H1 (cell line): ENCODE measurements around the gene SLC2A4. TPM values are rescaled to one million over a fixed set of nuclear protein-coding genes. Genes with fewer than 3 reads are reported as not detected.

Experiments
- CTCF ChIA-PET: fragments of 300-600 bp; sonication (Branson Sonifier 250); formaldehyde crosslinking; loops from one replicate; lab custom pipeline; 2021; ENCODE audit not compliant: partially characterized antibody; lab: Charles Lee
- POLR2A ChIA-PET: fragments of 300-600 bp; sonication (Branson Sonifier 250); formaldehyde crosslinking; loops from one replicate; lab custom pipeline; 2021; ENCODE audit warnings: inconsistent platforms; ENCODE audit not compliant: partially characterized antibody; lab: Charles Lee
- DNase-seq, 2 experiments: peaks; one replicate each; pipeline versions ENCODE4 v3.0.0 to v3.0.0-alpha.2; 2010 to 2022; ENCODE audit warnings: low spot score in 2 of 2, low read depth in 1 of 2, mixed read lengths in 1 of 2
- FAIRE-seq: peaks from 2 replicates; lab custom pipeline; 2011; peaks lifted over from hg19 to GRCh38; lab: Jason Lieb, UNC
- H2AFZ ChIP-seq: 2 replicates; pipeline ENCODE4 v1.8.1; 2012; ENCODE audit warnings: low read length, inconsistent platforms
- H2AK5ac ChIP-seq: 2 replicates; pipeline ENCODE4 v1.6.1; 2013; ENCODE audit warnings: low read depth, low read length
- H2BK120ac ChIP-seq: replicated peaks from 2 replicates; pipeline ENCODE3; 2013; ENCODE audit warnings: low read depth, low read length, inconsistent platforms
- H2BK12ac ChIP-seq: 2 replicates; pipeline ENCODE4 v1.6.1; 2013; ENCODE audit warnings: low read depth, low read length
- H2BK15ac ChIP-seq: 2 replicates; pipeline ENCODE4 v1.6.1; 2013; ENCODE audit warnings: low read length
- H2BK20ac ChIP-seq: 2 replicates; pipeline ENCODE4 v1.6.1; 2013; ENCODE audit warnings: low read length
- H2BK5ac ChIP-seq: 2 replicates; pipeline ENCODE4 v1.6.1; 2013; ENCODE audit warnings: low read depth, low read length
- H3K14ac ChIP-seq: 2 replicates; pipeline ENCODE4 v1.6.1; 2013; ENCODE audit warnings: inconsistent platforms; ENCODE audit not compliant: insufficient read length
- H3K18ac ChIP-seq: 2 replicates; pipeline ENCODE4 v1.6.1; 2013; ENCODE audit warnings: low read length; ENCODE audit errors: extremely low read depth
- H3K23ac ChIP-seq: 2 replicates; pipeline ENCODE4 v1.6.1; 2013; ENCODE audit warnings: inconsistent platforms; ENCODE audit not compliant: insufficient read length
- H3K23me2 ChIP-seq: 2 replicates; pipeline ENCODE4 v1.6.1; 2013; ENCODE audit warnings: low read depth, low read length
- H3K27ac ChIP-seq: 2 replicates; pipeline ENCODE4 v1.6.1; 2011; ENCODE audit warnings: low read depth, low read length, inconsistent platforms
- H3K27me3 ChIP-seq, 4 experiments: replicated peaks in 1 of 4; 1 replicate in 1 of 4; 2 replicates in 3 of 4; pipeline versions ENCODE4 v1.6.1 to v1.8.1; 2011 to 2013; ENCODE audit warnings: low read length in 3 of 4, mild to moderate bottlenecking in 3 of 4, inconsistent platforms in 2 of 4, mixed read lengths in 2 of 4, moderate library complexity in 1 of 4; ENCODE audit not compliant: control insufficient read depth in 3 of 4, insufficient read depth in 3 of 4; ENCODE audit errors: extremely low read depth in 1 of 4
- H3K36me3 ChIP-seq, 4 experiments: 2 replicates each; pipeline versions ENCODE4 v1.6.1 to v1.8.1; 2011 to 2013; ENCODE audit warnings: mild to moderate bottlenecking in 4 of 4, low read length in 3 of 4, moderate library complexity in 2 of 4, control low read depth in 1 of 4, inconsistent platforms in 1 of 4; ENCODE audit not compliant: insufficient read depth in 4 of 4, control insufficient read depth in 2 of 4
- H3K4ac ChIP-seq: replicated peaks from 2 replicates; pipeline ENCODE3; 2013; ENCODE audit warnings: low read length, low read depth, mixed read lengths, inconsistent platforms; ENCODE audit not compliant: insufficient read length
- H3K4me1 ChIP-seq, 4 experiments: replicated peaks in 1 of 4; 1 replicate in 1 of 4; 2 replicates in 3 of 4; pipeline versions ENCODE4 v1.6.1 to v1.8.1; 2011 to 2013; ENCODE audit warnings: low read length in 3 of 4, inconsistent platforms in 2 of 4, mixed read lengths in 1 of 4; ENCODE audit not compliant: insufficient read depth in 4 of 4, control insufficient read depth in 3 of 4
- H3K4me2 ChIP-seq, 2 experiments: 2 replicates each; pipeline versions ENCODE4 v1.6.1 to v1.8.1; 2011 to 2013; ENCODE audit warnings: low read depth in 2 of 2, low read length in 2 of 2, control low read depth in 1 of 2, inconsistent platforms in 1 of 2, mild to moderate bottlenecking in 1 of 2; ENCODE audit not compliant: insufficient read depth in 1 of 2
- H3K4me3 ChIP-seq, 4 experiments: fragments of 200-600, 300-600 bp in 1 of 4; sonication (generic), shearing (Covaris generic), sonication (Bioruptor Twin) in 1 of 4; 2 replicates each; pipeline versions ENCODE4 v1.5.1 to v1.8.1; 2011 to 2016; ENCODE audit warnings: low read length in 4 of 4, low read depth in 3 of 4, control low read depth in 2 of 4, inconsistent platforms in 2 of 4, mild to moderate bottlenecking in 2 of 4, mixed read lengths in 1 of 4, moderate library complexity in 1 of 4; ENCODE audit not compliant: insufficient read depth in 2 of 4; ENCODE audit errors: extremely low read depth in 1 of 4
- H3K56ac ChIP-seq: replicated peaks from 2 replicates; pipeline ENCODE3; 2013; ENCODE audit warnings: low read depth, mild to moderate bottlenecking, mixed read lengths, low read length, inconsistent platforms; ENCODE audit not compliant: insufficient read length
- H3K79me1 ChIP-seq: 2 replicates; pipeline ENCODE4 v1.6.1; 2013; ENCODE audit warnings: low read depth, low read length, control low read depth
- H3K79me2 ChIP-seq, 2 experiments: 2 replicates each; pipeline versions ENCODE4 v1.6.1 to v1.8.1; 2012 to 2013; ENCODE audit warnings: low read length in 2 of 2, mild to moderate bottlenecking in 2 of 2, inconsistent platforms in 1 of 2; ENCODE audit not compliant: insufficient read depth in 2 of 2, control insufficient read depth in 1 of 2
- H3K9ac ChIP-seq, 4 experiments: replicated peaks in 1 of 4; 1 replicate in 1 of 4; 2 replicates in 3 of 4; pipeline versions ENCODE4 v1.6.1 to v1.8.1; 2011 to 2013; ENCODE audit warnings: low read depth in 3 of 4, low read length in 3 of 4, control low read depth in 2 of 4, mild to moderate bottlenecking in 2 of 4, moderate library complexity in 2 of 4, inconsistent platforms in 1 of 4; ENCODE audit errors: extremely low read depth in 1 of 4
- H3K9me3 ChIP-seq, 2 experiments: 2 replicates each; pipeline versions ENCODE4 v1.6.1 to v1.8.1; 2012 to 2013; ENCODE audit warnings: mild to moderate bottlenecking in 2 of 2, moderate library complexity in 2 of 2, control low read depth in 1 of 2, inconsistent platforms in 1 of 2, low read depth in 1 of 2, low read length in 1 of 2, mixed read lengths in 1 of 2; ENCODE audit not compliant: insufficient read depth in 2 of 2
- H4K20me1 ChIP-seq, 2 experiments: replicated peaks in 1 of 2; 2 replicates each; pipeline versions ENCODE3 to v1.8.1; 2011 to 2013; ENCODE audit warnings: inconsistent platforms in 2 of 2, low read length in 2 of 2, mild to moderate bottlenecking in 1 of 2; ENCODE audit not compliant: insufficient read depth in 2 of 2, control insufficient read depth in 1 of 2
- H4K5ac ChIP-seq: 2 replicates; pipeline ENCODE4 v1.6.1; 2013; ENCODE audit warnings: low read length, low read depth, mixed read lengths, inconsistent platforms; ENCODE audit not compliant: insufficient read length
- H4K8ac ChIP-seq: 2 replicates; pipeline ENCODE4 v1.8.0; 2013; ENCODE audit warnings: mild to moderate bottlenecking, moderate library complexity, low read length, inconsistent platforms; ENCODE audit not compliant: insufficient read depth; ENCODE audit errors: extremely low read depth
- H4K91ac ChIP-seq: replicated peaks from 2 replicates; pipeline ENCODE3; 2013; ENCODE audit warnings: low read length, mixed read lengths, inconsistent platforms; ENCODE audit not compliant: insufficient read length
- BACH1 ChIP-seq: IDR thresholded peaks from 2 replicates; pipeline ENCODE4 v1.6.1; 2012; ENCODE audit warnings: low read length, improper control_type of control experiment
- BCL11A ChIP-seq, 2 experiments: IDR thresholded peaks; one replicate each; pipeline ENCODE4 v1.6.1; 2011; ENCODE audit warnings: low read depth in 2 of 2, low read length in 2 of 2, mild to moderate bottlenecking in 2 of 2
- CBX8 ChIP-seq: fragments of 300-800, 300-1000 bp; sonication (generic); IDR thresholded peaks from 2 replicates; pipeline ENCODE4 v1.7.1; 2016; ENCODE audit warnings: low read depth, low read length, borderline replicate concordance
- CHD2 ChIP-seq: IDR thresholded peaks from 2 replicates; pipeline ENCODE4 v1.6.1; 2012; ENCODE audit warnings: low read length, improper control_type of control experiment
- CTCF ChIP-seq, 3 experiments: IDR thresholded peaks; 1 replicate in 2 of 3; 2 replicates in 1 of 3; pipeline versions ENCODE4 v1.5.1 to v1.6.1; 2011; ENCODE audit warnings: low read length in 3 of 3, mild to moderate bottlenecking in 3 of 3, inconsistent platforms in 2 of 3, low read depth in 1 of 3, moderate library complexity in 1 of 3; ENCODE audit not compliant: insufficient read depth in 1 of 3; ENCODE audit errors: control extremely low read depth in 1 of 3
- GTF2F1 ChIP-seq: IDR thresholded peaks from 2 replicates; pipeline ENCODE4 v1.6.1; 2012; ENCODE audit warnings: low read depth, low read length, improper control_type of control experiment, borderline replicate concordance
- RXRA ChIP-seq: IDR thresholded peaks from 2 replicates; pipeline ENCODE4 v1.6.1; 2011; ENCODE audit warnings: low read depth, mild to moderate bottlenecking, low read length, moderate library complexity; ENCODE audit not compliant: insufficient read depth
- SP2 ChIP-seq: IDR thresholded peaks from 2 replicates; pipeline ENCODE4 v1.6.1; 2012; ENCODE audit warnings: mild to moderate bottlenecking, low read length, inconsistent platforms
- SUZ12 ChIP-seq: fragments of 200-600 bp; sonication (generic); IDR thresholded peaks from 2 replicates; pipeline ENCODE4 v1.6.1; 2012; ENCODE audit warnings: mild to moderate bottlenecking, inconsistent platforms, low read length, moderate library complexity, mixed read lengths
- TAF1 ChIP-seq: IDR thresholded peaks from 2 replicates; pipeline ENCODE4 v1.6.1; 2011; ENCODE audit warnings: mild to moderate bottlenecking, low read depth, low read length
- TAF7 ChIP-seq: optimal IDR thresholded peaks from 2 replicates; pipeline ENCODE3; 2011; ENCODE audit warnings: low read depth, mild to moderate bottlenecking, inconsistent platforms, low read length, moderate library complexity, borderline replicate concordance
- TBP ChIP-seq: IDR thresholded peaks from 2 replicates; pipeline ENCODE4 v1.6.1; 2011; ENCODE audit warnings: low read depth, low read length, improper control_type of control experiment
- WGBS, 2 experiments: shearing (Covaris generic) in 1 of 2; methylation state at CpG; one replicate each; pipeline versions ENCODE4 v1.1.6 to v1.1.7; 2013 to 2015; ENCODE audit warnings: low lambda C conversion rate in 2 of 2, mixed read lengths in 2 of 2, inconsistent platforms in 1 of 2, low coverage in 1 of 2, missing lambda C conversion rate in 1 of 2; ENCODE audit not compliant: insufficient replicate concordance in 2 of 2, insufficient coverage in 1 of 2, insufficient read length in 1 of 2; ENCODE audit errors: extremely low coverage in 1 of 2, missing lambda C conversion rate in 1 of 2; 5-methylcytosine and 5-hydroxymethylcytosine counted together
- polyA plus RNA-seq, 7 experiments: library from polyadenylated mRNA; depleted of rRNA in 3 of 7; stranded (reverse) in 5 of 7; unstranded in 2 of 7; fragments of >200 nt in 5 of 7; fragments of 200-250 nt in 2 of 7; gene quantifications; 1 replicate in 5 of 7; 2 replicates in 1 of 7; 4 replicates in 1 of 7; pipeline versions ENCODE4 v1.2.1 to v1.2.3, GENCODE V29; 2011 to 2013; ENCODE audit warnings: missing spikeins in 2 of 7, mixed read lengths in 2 of 7
- total RNA-seq: library from RNA; stranded (reverse); fragmentation: NEBNext Ultra II Directional; extraction: Animal tissue kit (Norgen Biotek cat#: 25700); gene quantifications from 2 replicates; pipeline ENCODE4 v1.2.1, GENCODE V29; 2021

The SLC2A4 gene
- total and polyA plus RNA-seq, 2 of the 8 experiments (the other 6 are each of a cell fraction or from before 2014, with no cell fraction given): 5.7 to 6.9 TPM

GRCh38 chr17:7253082-7253481 is 28.4 kb upstream of the SLC2A4 start:
- H3K79me2 ChIP-seq: peaks cover 23 to 41% of the 10 kb centered on the region in 2 experiments
- peaks cover 4 to 11% of the 10 kb centered on the region in 2 experiments for H4K20me1 ChIP-seq
- TF ChIP-seq GTF2F1 (no peak), TBP (no peak), RXRA (no peak), CBX8 (no peak), BCL11A (IDR thresholded peaks at IDR 0.05; ENCODE audit: low read depth in 2 of 2, low read length in 2 of 2) (no peak), TAF1 (no peak), BACH1 (no peak), CHD2 (no peak), SUZ12 (no peak), TAF7 (no peak), CTCF (IDR thresholded peaks at IDR 0.05; ENCODE audit: control extremely low read depth in 1 of 3, insufficient read depth in 1 of 3, low read depth in 1 of 3, low read length in 3 of 3) (no peak), SP2 (no peak)

More at GRCh38 chr17:7253082-7253481, 28.4 kb upstream of the SLC2A4 start:
- Histone ChIP-seq H3K9me3 (no peaks in the 10 kb centered on the region), H2BK12ac (no peak overlapping the region), H3K4me1 (peaks cover 0 to 9% (median 4%) of the 10 kb centered on the region in 4 experiments; a peak in 6 of 7 replicates), H3K14ac (no peak overlapping the region), H3K27ac (0 out of 2 replicates have a peak overlapping the region, but pooled peaks have one; percentile 97), H3K56ac (no peak overlapping the region), H2AK5ac (no peak overlapping the region), H2BK120ac (no peak overlapping the region), H2BK20ac (no peak overlapping the region), H3K4ac (no peak overlapping the region), H2BK15ac (no peak overlapping the region), H4K8ac (no peak overlapping the region), H4K5ac (no peak overlapping the region), H3K27me3 (no peaks in the 10 kb centered on the region), H3K23me2 (peaks cover 7% of the 10 kb centered on the region), H2AFZ (no peak overlapping the region), H3K4me3 (peak overlapping the region; percentile 58 to 84 (median 79)), H3K9ac (peak overlapping the region in 3 of 4 experiments; percentile 58 to 90 (median 89); a peak in 6 of 7 replicates), H3K79me1 (peaks cover 16% of the 10 kb centered on the region), H2BK5ac (no peak overlapping the region), H3K18ac (no peak overlapping the region), H3K36me3 (peaks cover 2 to 19% (median 10%) of the 10 kb centered on the region in 4 experiments; a peak in 6 of 8 replicates), H4K91ac (no peak overlapping the region), H3K23ac (no peak overlapping the region), H3K4me2 (peak overlapping the region; percentile 79 to 89)
- 83% methylated on average over 5 of the region's 5 CpGs; no CpG with 5 or more reads in 1 of the 2 experiments for WGBS, 2 experiments
- DNase-seq (no peak), FAIRE-seq (no peak)
- ChIA-PET CTCF (no interaction called here), POLR2A (interaction anchor here (5.4 kb wide), 1 partner anchor 8 kb away, joined by 80 read pairs; the partner anchor contains the start of gene CLDN7)
